K562 (cell line): Measurements from ENCODE around the gene SPAG17. TPM values are rescaled to one million over a fixed set of nuclear protein-coding genes. Genes with fewer than 3 reads are reported as not detected.
A peak's percentile ranks its signal among the peaks of the same experiment; 100 is the strongest.

Experiments
- ATAC-seq: fragments of 200-7000 bp; cut with Tn5 transposase; 3 replicates; pipeline ENCODE4 v1.9.1; 2020; ENCODE audit warnings: moderate library complexity
- BruUV-seq: library from RNA; stranded (reverse); fragments of 400-500 nt; replicated peaks from 2 replicates; lab custom pipeline; 2021; lab: Mats Ljungman, UMichigan
- CTCF ChIA-PET: fragments of 300-600 bp; formaldehyde crosslinking; extraction: SDS; loops from one replicate; lab custom pipeline; 2021; ENCODE audit warnings: low intra/inter-chr PET ratio; lab: Yijun Ruan, JAX
- POLR2A ChIA-PET: fragments of 300-600, 350-650 bp; sonication (Branson Sonifier 250); formaldehyde crosslinking; extraction: SDS; loops from one replicate; lab custom pipeline; 2021; ENCODE audit warnings: antibody characterized with exemption, inconsistent platforms; lab: Yijun Ruan, JAX
- DNase-seq, 4 experiments: peaks; one replicate each; pipeline versions ENCODE4 v3.0.0 to v3.0.0-alpha.2; 2011 to 2018; ENCODE audit warnings: low spot score in 3 of 4, mixed read lengths in 3 of 4; ENCODE audit errors: extremely low read depth in 1 of 4
- FAIRE-seq: peaks from 2 replicates; lab custom pipeline; 2011; peaks lifted over from hg19 to GRCh38; lab: Jason Lieb, UNC
- H2AFZ ChIP-seq: 2 replicates; pipeline ENCODE4 v1.6.0; 2011; ENCODE audit warnings: low read depth, low read length, control low read depth, inconsistent platforms
- H3K27ac ChIP-seq: fragments of 200-600 bp; 3 replicates; pipeline ENCODE4 v1.8.0; 2011; ENCODE audit warnings: low read depth, mild to moderate bottlenecking, control low read depth, inconsistent platforms, low read length, moderate library complexity, mixed read lengths; ENCODE audit errors: extremely low read depth
- H3K27me3 ChIP-seq, 2 experiments: fragments of 300-600 bp in 1 of 2; 2 replicates in 1 of 2; 3 replicates in 1 of 2; pipeline versions ENCODE4 v1.6.0 to v1.8.0; 2011; ENCODE audit warnings: inconsistent platforms in 2 of 2, low read length in 2 of 2, mild to moderate bottlenecking in 1 of 2, mixed read lengths in 1 of 2, moderate library complexity in 1 of 2; ENCODE audit not compliant: control insufficient read depth in 2 of 2, insufficient read depth in 2 of 2
- H3K36me3 ChIP-seq: fragments of 300-600 bp; 3 replicates; pipeline ENCODE4 v1.8.0; 2011; ENCODE audit warnings: mild to moderate bottlenecking, low read length, inconsistent platforms; ENCODE audit not compliant: control insufficient read depth, insufficient read depth
- H3K4me1 ChIP-seq, 2 experiments: fragments of 200-600 bp in 1 of 2; replicated peaks in 1 of 2; 2 replicates in 1 of 2; 3 replicates in 1 of 2; pipeline versions ENCODE4 v1.5.1 to v1.8.0; 2011; ENCODE audit warnings: inconsistent platforms in 2 of 2, low read length in 2 of 2, mild to moderate bottlenecking in 1 of 2, mixed read lengths in 1 of 2, moderate library complexity in 1 of 2; ENCODE audit not compliant: control insufficient read depth in 2 of 2, insufficient read depth in 2 of 2
- H3K4me2 ChIP-seq: 2 replicates; pipeline ENCODE4 v1.6.1; 2011; ENCODE audit warnings: low read length, control low read depth, inconsistent platforms, mixed read lengths; ENCODE audit not compliant: insufficient read depth
- H3K4me3 ChIP-seq: fragments of 200-600 bp; sonication (generic), shearing (Covaris generic); 2 replicates; pipeline ENCODE4 v1.5.1; 2016; ENCODE audit warnings: control low read depth, inconsistent platforms
- H3K79me2 ChIP-seq: fragments of 200-600 bp; 3 replicates; pipeline ENCODE4 v1.8.0; 2011; ENCODE audit warnings: low read length, inconsistent platforms; ENCODE audit not compliant: control insufficient read depth, insufficient read depth
- H3K9ac ChIP-seq, 2 experiments: 2 replicates each; pipeline versions ENCODE4 v1.6.0 to v1.6.1; 2011; ENCODE audit warnings: low read depth in 2 of 2, low read length in 2 of 2, control low read depth in 1 of 2, inconsistent platforms in 1 of 2, mild to moderate bottlenecking in 1 of 2, mixed read lengths in 1 of 2; ENCODE audit not compliant: insufficient read depth in 1 of 2
- H3K9me1 ChIP-seq: one replicate; pipeline ENCODE4 v1.6.0; 2011; ENCODE audit warnings: inconsistent platforms, mild to moderate bottlenecking, low read length, moderate library complexity; ENCODE audit not compliant: control insufficient read depth, insufficient read depth
- H3K9me3 ChIP-seq: replicated peaks from 2 replicates; pipeline ENCODE4 v1.5.1; 2011; ENCODE audit warnings: low read depth, low read length, inconsistent platforms; ENCODE audit not compliant: control insufficient read depth, insufficient read depth
- H4K20me1 ChIP-seq: replicated peaks from 2 replicates; pipeline ENCODE4 v1.6.1; 2011; ENCODE audit warnings: low read length, inconsistent platforms, mixed read lengths; ENCODE audit not compliant: control insufficient read depth, insufficient read depth
- ATF3 ChIP-seq, 2 experiments: fragments of 450-650 bp in 1 of 2; sonication (generic) in 1 of 2; formaldehyde crosslinking in 1 of 2; IDR thresholded peaks in 1 of 2; conservative IDR thresholded peaks in 1 of 2; 2 replicates each; pipeline versions ENCODE4 v1.6.1 to v1.8.1; 2016 to 2023; ENCODE audit warnings: mild to moderate bottlenecking in 2 of 2, moderate library complexity in 2 of 2, inconsistent platforms in 1 of 2, missing genetic modification reagents in 1 of 2
- FOSL1 ChIP-seq: fragments of 200-800 bp; sonication (Bioruptor generic); conservative IDR thresholded peaks from 2 replicates; pipeline ENCODE4 v1.6.1; 2016; ENCODE audit warnings: missing genetic modification characterization, missing compliant biosample characterization
- POLR2A ChIP-seq: fragments of 450-650 bp; conservative IDR thresholded peaks from 2 replicates; pipeline ENCODE4 v1.6.1; 2016
- ZNF518B ChIP-seq: fragments of 250-450 bp; sonication (Bioruptor Pico); IDR thresholded peaks from 2 replicates; pipeline ENCODE4 v1.5.0; 2021; ENCODE audit warnings: mild to moderate bottlenecking, moderate library complexity
- WGBS: fragments of 100-300 bp; shearing (Covaris generic); methylation state at CpG from one replicate; pipeline ENCODE4 v1.1.6; 2016; ENCODE audit warnings: low coverage, mixed read lengths; ENCODE audit not compliant: insufficient coverage; ENCODE audit errors: missing lambda C conversion rate; 5-methylcytosine and 5-hydroxymethylcytosine counted together
- in situ Hi-C: fragments of 300-500 bp; cut with MboI; formaldehyde crosslinking; loops from 4 replicates; pipeline ENCODE4 v1.15.0; 2018; ENCODE audit warnings: inconsistent platforms, mixed read lengths
- intact Hi-C: fragments of 100-400 bp; cut with micrococcal nuclease; formaldehyde crosslinking; loops from 2 replicates; pipeline ENCODE4 v1.14.2; 2022
- polyA plus RNA-seq, 8 experiments: library from polyadenylated mRNA; depleted of rRNA in 4 of 8; stranded (reverse) in 5 of 8; unstranded in 3 of 8; fragments of >200 nt; fragmentation: Nextera tagmentation in 2 of 8; fragmentation: Illumina TruSeq in 1 of 8; extraction: Ambion mirVana in 2 of 8; extraction: Trizol in 1 of 8; gene quantifications; 2 replicates each; pipeline versions ENCODE4 v1.2.1 to v1.2.3, GENCODE V29; 2011 to 2014; ENCODE audit warnings: inconsistent platforms in 1 of 8, missing spikeins in 1 of 8
- total RNA-seq, 7 experiments: library from RNA; depleted of rRNA in 6 of 7; stranded (reverse); fragments of >200 nt in 6 of 7; fragmentation: Illumina TruSeq in 2 of 7; extraction: Trizol in 2 of 7; gene quantifications; 2 replicates each; pipeline versions ENCODE4 v1.2.1 to v1.2.3, GENCODE V29; 2011 to 2021; ENCODE audit warnings: low replicate concordance in 1 of 7

SPAG17 gene
- total and polyA plus RNA-seq, 9 of the 15 experiments (the other 6 are each of a cell fraction or from before 2014, with no cell fraction given): 0.07 to 2.1 (median 1.5) TPM

- Histone ChIP-seq H3K27me3 (no peaks in the 10 kb centered on the region), H3K9me1 (no peaks in the 10 kb centered on the region), H3K4me2 (no peak overlapping the region), H3K4me1 (no peaks in the 10 kb centered on the region), H3K27ac (no peak overlapping the region), H3K9ac (no peak overlapping the region), H4K20me1 (no peaks in the 10 kb centered on the region), H3K9me3 (no peaks in the 10 kb centered on the region), H3K79me2 (no peaks in the 10 kb centered on the region), H2AFZ (no peak overlapping the region), H3K36me3 (no peaks in the 10 kb centered on the region), H3K4me3 (no peak overlapping the region)
- in situ Hi-C loops: no loop called here
- intact Hi-C loops: loop anchor here (5.0 to 10.0 kb wide), 2 partner anchors 77 to 260 kb away; no protein-coding TSS in a partner anchor
- ChIA-PET CTCF (no interaction called here), POLR2A (interaction anchor here (0.6 to 0.7 kb wide), 2 partner anchors 913 to 1213 kb away, joined by 3 read pairs; partner anchors contain the start of gene TBX15)
- BruUV-seq: no TSS peak
- ATAC-seq: no peak
- WGBS: 0% methylated on average over 3 of the region's 3 CpGs
- no peak for DNase-seq
- no peak for TF ChIP-seq POLR2A
- TF ChIP-seq FOSL1 (tag): 0 out of 2 replicates have a peak, but pooled peaks have one; percentile 5
- TF ChIP-seq ATF3 (IDR thresholded peaks at IDR 0.05): peak; percentile 48; the same call in 1 of the 2 replicates
- no peak for TF ChIP-seq ATF3 (CRISPR knock-in tag; conservative IDR thresholded peaks at IDR 0.05)
- TF ChIP-seq ZNF518B (CRISPR knock-in tag): no peak
- FAIRE-seq: no peak
These were observed 109.9 kb downstream of the SPAG17 start for GRCh38 chr1:118075116-118075515.
